Naive thymus-derived CD8-positive, alpha-beta T cell (primary cell): ENCODE results near the gene GCK. TPM values are rescaled to one million over a fixed set of nuclear protein-coding genes. Genes with fewer than 3 reads are reported as not detected.
A peak's percentile ranks its signal among the peaks of the same experiment; 100 is the strongest.

ENCODE experiments used
- ATAC-seq, 2 donors: fragments of 150-1000 bp; cut with Tn5 transposase in 1 of 2; sonication (Bioruptor Pico), chemical (Tn5 transposase) in 1 of 2; 1 replicate in 1 of 2; 2 replicates in 1 of 2; pipeline ENCODE4 v1.10.0; 2021; ENCODE audit warnings: mild to moderate bottlenecking in 2 of 2, moderate library complexity in 2 of 2
- POLR2A ChIA-PET: fragments of 350-600 bp; sonication (Branson Sonifier 250); formaldehyde crosslinking; loops from one replicate; lab custom pipeline; 2021; ENCODE audit warnings: antibody characterized with exemption; lab: Charles Lee
- DNase-seq, 10 donors: peaks; one replicate each; pipeline versions ENCODE4 v3.0.0 to v3.0.0-alpha.2; 2020 to 2022
- H3K27ac Mint-ChIP-seq, 10 donors: one replicate each; pipeline ENCODE4 v1.8.0; 2020 to 2022; ENCODE audit warnings: mild to moderate bottlenecking in 10 of 10, mixed read lengths in 10 of 10, moderate library complexity in 4 of 10, inconsistent platforms in 1 of 10
- H3K27me3 Mint-ChIP-seq, 5 donors: one replicate each; pipeline ENCODE4 v1.8.0; 2021 to 2022; ENCODE audit warnings: mixed read lengths in 5 of 5
- H3K36me3 Mint-ChIP-seq, 3 donors: one replicate each; pipeline ENCODE4 v1.8.0; 2020 to 2022; ENCODE audit warnings: mixed read lengths in 3 of 3, mild to moderate bottlenecking in 2 of 3, inconsistent platforms in 1 of 3
- H3K4me1 Mint-ChIP-seq, 4 donors: one replicate each; pipeline ENCODE4 v1.8.0; 2021 to 2022; ENCODE audit warnings: mixed read lengths in 4 of 4
- H3K4me3 Mint-ChIP-seq, 10 donors: one replicate each; pipeline ENCODE4 v1.8.0; 2020 to 2022; ENCODE audit warnings: mild to moderate bottlenecking in 10 of 10, mixed read lengths in 10 of 10, moderate library complexity in 6 of 10, inconsistent platforms in 1 of 10
- H3K9me3 Mint-ChIP-seq, 9 donors: one replicate each; pipeline ENCODE4 v1.8.0; 2020 to 2022; ENCODE audit warnings: mixed read lengths in 9 of 9, mild to moderate bottlenecking in 3 of 9, inconsistent platforms in 1 of 9, moderate library complexity in 1 of 9
- polyA plus RNA-seq, 3 donors: library from polyadenylated mRNA; unstranded; fragments of 300-500 nt; fragmentation: Illumina TruSeq; gene quantifications; one replicate each; pipeline ENCODE4 v1.2.3, GENCODE V29; 2021
- total RNA-seq, 8 experiments: library from RNA in 2 of 8; stranded (reverse) in 2 of 8; gene quantifications; one replicate each; pipeline ENCODE4 v1.2.3 and lab custom pipeline; 2021 to 2026

GCK gene
- total and polyA plus RNA-seq, 5 experiments from 2014 or later, result 0.58 to 4.8 (median 1.2) TPM

GRCh38 chr7:44104860-44105771 is 84.1 kb downstream of the GCK start:
- Mint-ChIP-seq H3K27me3 (peaks cover 0 to 1% (median 0%) of the 10 kb centered on the region in 5 donors), H3K27ac (peak overlapping the region; percentile 63 to 94 (median 89)), H3K4me1 (peaks cover 15 to 36% (median 25%) of the 10 kb centered on the region in 4 donors), H3K4me3 (peak overlapping the region; percentile 64 to 91 (median 84)), H3K9me3 (no peaks in the 10 kb centered on the region), H3K36me3 (peaks cover 0 to 2% (median 0%) of the 10 kb centered on the region in 3 donors)
- DNase-seq, result peak in 3 of 10 donors; percentile 19 to 24 (median 20)
- POLR2A ChIA-PET, result interaction anchor here (1.0 to 1.8 kb wide), 4 partner anchors 11 to 33 kb away, joined by 4 to 9 read pairs (median 7); partner anchors contain the start of gene POLD2
- ATAC-seq, result peak; percentile 56 to 57

DNA sequence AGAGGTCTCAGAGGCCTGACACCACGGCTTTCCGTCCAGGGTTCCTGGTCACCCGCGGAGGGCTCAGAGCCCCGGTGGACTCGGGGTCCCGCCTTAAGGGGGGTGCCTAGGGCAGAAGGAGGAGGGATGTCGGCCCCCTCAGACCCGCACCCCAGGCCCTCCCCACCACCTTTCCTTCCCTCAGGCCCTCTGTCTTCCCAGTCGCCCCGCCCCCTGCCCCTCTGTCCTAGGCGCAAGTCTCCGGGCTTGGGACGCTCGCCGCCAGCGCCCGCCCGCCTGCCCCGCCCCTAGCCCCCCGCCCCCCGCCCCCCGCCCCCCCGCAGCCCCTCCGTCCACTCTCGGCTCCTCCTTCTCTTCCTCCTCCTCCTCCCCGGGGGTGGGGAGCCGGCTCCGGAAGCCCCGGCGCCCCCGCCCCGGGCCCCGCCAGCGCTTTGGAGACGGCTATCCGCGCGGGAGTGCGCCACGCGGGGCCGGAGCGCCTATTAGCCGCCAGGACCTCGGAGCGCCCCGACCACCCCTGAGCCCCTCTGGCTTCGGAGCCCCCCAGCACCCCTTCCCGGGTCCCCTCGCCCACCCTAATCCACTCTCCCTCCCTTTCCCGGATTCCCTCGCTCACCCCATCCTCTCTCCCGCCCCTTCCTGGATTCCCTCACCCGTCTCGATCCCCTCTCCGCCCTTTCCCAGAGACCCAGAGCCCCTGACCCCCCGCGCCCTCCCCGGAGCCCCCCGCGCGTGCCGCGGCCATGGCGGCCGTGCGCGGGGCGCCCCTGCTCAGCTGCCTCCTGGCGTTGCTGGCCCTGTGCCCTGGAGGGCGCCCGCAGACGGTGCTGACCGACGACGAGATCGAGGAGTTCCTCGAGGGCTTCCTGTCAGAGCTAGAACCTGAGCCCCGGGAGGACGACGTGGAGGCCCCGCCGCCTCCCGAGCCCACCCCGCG is 85.0 kb downstream of the GCK start, which contains the start of gene AEBP1:
Gene AEBP1 (plus strand): TSS at position 423 of the 937 bp plus-strand sequence. CDS start 321 bp downstream, at position 744.
- peak; percentile 69 to 77 for ATAC-seq
- POLR2A ChIA-PET, result interaction anchor here (1.2 to 1.8 kb wide), 2 partner anchors 19 to 23 kb away, joined by 8 to 9 read pairs; partner anchors contain the start of gene POLD2
- DNase-seq, result peak in 7 of 10 donors; percentile 25 to 44 (median 36)
- peaks cover 15 to 40% (median 25%) of the 10 kb centered on the region in 4 donors for H3K4me1 Mint-ChIP-seq
- H3K36me3 Mint-ChIP-seq, result no peaks in the 10 kb centered on the region
- no peaks in the 10 kb centered on the region for H3K9me3 Mint-ChIP-seq
- H3K27me3 Mint-ChIP-seq, result peaks cover 0 to 1% (median 0%) of the 10 kb centered on the region in 5 donors
- H3K4me3 Mint-ChIP-seq, result peak within 1 kb of the TSS; percentile 64 to 91 (median 82)
- peak within 1 kb of the TSS; percentile 76 to 94 (median 89) for H3K27ac Mint-ChIP-seq

DNA sequence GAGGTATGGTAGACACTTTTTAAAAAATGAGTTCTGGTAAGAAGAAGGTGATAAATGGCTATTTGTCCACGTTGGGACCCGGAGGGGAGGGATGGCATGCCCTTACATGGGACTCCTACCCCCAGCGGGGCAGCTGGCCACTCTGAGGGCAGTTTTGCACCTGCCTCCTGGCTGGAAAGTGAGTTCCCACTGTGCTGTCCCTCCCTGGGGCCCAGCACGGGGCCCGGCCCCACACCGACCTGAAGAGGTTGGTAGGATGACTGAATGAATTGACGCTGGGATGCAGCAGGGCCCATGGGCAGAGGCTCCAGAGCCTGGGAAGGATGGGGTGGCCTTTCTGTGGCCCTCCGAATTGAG is 85.7 kb downstream of the GCK start:
- Mint-ChIP-seq H3K36me3 (no peaks in the 10 kb centered on the region), H3K4me1 (peaks cover 15 to 40% (median 25%) of the 10 kb centered on the region in 4 donors), H3K27ac (peak overlapping the region; percentile 3 to 90 (median 70)), H3K4me3 (peak overlapping the region; percentile 64 to 80 (median 72)), H3K9me3 (no peaks in the 10 kb centered on the region), H3K27me3 (peaks cover 0 to 1% (median 0%) of the 10 kb centered on the region in 5 donors)
- ATAC-seq (no peak), DNase-seq (no peak)
- POLR2A ChIA-PET, result no interaction called here

DNA sequence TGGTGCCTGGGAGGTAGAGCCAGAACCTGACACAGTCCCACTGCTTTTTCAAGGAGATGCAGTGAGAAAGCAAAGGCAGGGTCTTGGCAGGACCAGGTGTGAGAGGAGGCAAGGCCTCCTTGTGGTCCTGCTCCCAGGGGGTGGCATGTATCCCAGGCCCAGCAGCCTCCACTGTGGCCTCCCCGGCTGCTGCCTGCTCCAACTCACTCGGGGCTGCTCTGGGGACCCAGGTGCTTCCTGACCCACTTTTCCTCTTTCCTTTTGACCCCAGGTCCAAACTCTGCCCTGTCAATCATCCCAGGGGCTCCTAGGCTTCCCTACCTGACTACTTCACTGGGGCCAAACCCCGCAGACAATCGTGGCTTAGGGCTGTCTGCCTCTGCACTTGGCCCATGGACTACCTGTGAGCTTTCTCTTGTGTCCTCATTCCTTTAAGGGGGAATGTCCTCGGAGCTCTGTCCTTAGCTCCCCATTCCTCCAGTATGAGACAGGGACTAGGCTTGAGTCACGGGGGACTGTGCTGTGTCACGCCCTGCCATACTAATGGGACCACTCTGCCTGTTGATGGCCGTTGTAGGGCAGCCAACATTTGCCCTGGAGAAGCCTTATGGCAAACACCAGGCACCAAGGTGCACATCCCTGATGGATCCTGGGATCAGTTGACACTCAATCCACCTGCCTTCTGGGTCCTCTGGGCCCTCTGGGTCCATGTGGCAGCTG is 86.2 kb downstream of the GCK start:
- POLR2A ChIA-PET, result no interaction called here
- DNase-seq (no peak), ATAC-seq (no peak)
- Mint-ChIP-seq H3K9me3 (no peaks in the 10 kb centered on the region), H3K27ac (peak overlapping the region; percentile 13 to 90 (median 76)), H3K36me3 (no peaks in the 10 kb centered on the region), H3K4me3 (peak overlapping the region; percentile 64 to 80 (median 72)), H3K27me3 (peaks cover 0 to 1% (median 0%) of the 10 kb centered on the region in 5 donors), H3K4me1 (peaks cover 12 to 42% (median 25%) of the 10 kb centered on the region in 4 donors)

DNA sequence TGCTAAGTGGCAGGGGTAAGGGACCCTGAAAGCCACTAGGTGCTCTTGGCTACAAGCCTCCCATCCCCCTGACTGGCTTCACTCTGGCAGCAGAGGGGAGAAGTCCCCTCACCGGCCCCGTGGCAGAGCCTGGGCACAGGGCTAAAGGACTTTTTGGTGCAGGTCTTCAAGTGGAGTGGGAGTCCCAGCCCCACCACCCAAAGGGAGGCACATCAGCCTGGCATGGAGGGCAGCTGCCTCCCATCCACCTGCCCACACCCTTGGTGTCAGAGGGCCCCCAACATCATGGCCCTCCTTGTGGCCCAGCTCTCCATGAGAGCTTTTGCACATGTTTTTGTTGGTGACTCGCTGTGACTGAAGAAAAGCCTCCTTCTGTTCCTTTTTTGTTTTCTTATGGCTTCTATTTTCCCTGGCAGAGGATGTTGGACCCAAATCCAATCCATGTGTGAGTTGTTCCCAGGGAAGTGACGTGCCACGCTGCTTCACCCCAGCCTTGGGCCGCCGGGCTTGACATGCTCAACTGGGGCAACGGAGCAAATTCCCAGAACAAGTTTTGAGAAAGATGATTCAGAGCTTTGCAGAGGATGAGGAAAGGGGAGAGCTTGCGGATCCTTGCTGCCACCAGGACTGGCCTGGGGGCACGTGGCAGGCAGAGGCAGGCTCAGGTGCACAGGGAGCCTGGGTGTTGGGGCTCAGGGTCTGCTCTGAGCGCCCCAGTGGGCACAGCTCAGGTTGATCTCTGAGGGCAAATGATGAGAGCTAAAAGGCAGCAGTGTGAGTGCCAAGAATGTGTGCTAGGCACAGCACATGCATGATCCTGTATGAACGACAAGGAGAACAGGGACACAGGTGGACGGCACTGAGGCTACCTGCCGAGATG is 87.0 kb downstream of the GCK start:
- ATAC-seq, result no peak
- H3K27me3 Mint-ChIP-seq, result peaks cover 0 to 1% (median 0%) of the 10 kb centered on the region in 5 donors
- H3K4me3 Mint-ChIP-seq, result peak overlapping the region in 8 of 10 donors; percentile 8 to 80 (median 66)
- H3K27ac Mint-ChIP-seq, result peak overlapping the region; percentile 0 to 85 (median 62)
- DNase-seq, result no peak
- no peaks in the 10 kb centered on the region for H3K36me3 Mint-ChIP-seq
- POLR2A ChIA-PET, result interaction anchor here (1.0 kb wide), 2 partner anchors 21 to 64 kb away, joined by 3 to 4 read pairs; no protein-coding TSS in a partner anchor
- no peaks in the 10 kb centered on the region for H3K9me3 Mint-ChIP-seq
- peaks cover 12 to 49% (median 26%) of the 10 kb centered on the region in 4 donors for H3K4me1 Mint-ChIP-seq

GRCh38 chr7:44101303-44101965 is 87.8 kb downstream of the GCK start:
- no peak overlapping the region for H3K4me3 Mint-ChIP-seq
- no peaks in the 10 kb centered on the region for H3K9me3 Mint-ChIP-seq
- H3K36me3 Mint-ChIP-seq, result no peaks in the 10 kb centered on the region
- POLR2A ChIA-PET, result interaction anchor here (1.0 kb wide), 2 partner anchors 21 to 65 kb away, joined by 3 to 4 read pairs; no protein-coding TSS in a partner anchor
- H3K27me3 Mint-ChIP-seq, result peaks cover 0 to 1% (median 0%) of the 10 kb centered on the region in 5 donors
- H3K4me1 Mint-ChIP-seq, result peaks cover 12 to 57% (median 29%) of the 10 kb centered on the region in 4 donors
- no peak for ATAC-seq
- H3K27ac Mint-ChIP-seq, result no peak overlapping the region
- DNase-seq, result no peak

GRCh38 chr7:44100458-44101302 is 88.6 kb downstream of the GCK start:
- Mint-ChIP-seq H3K27ac (peak overlapping the region in 1 of 10 donors; percentile 46), H3K4me3 (peak overlapping the region in 1 of 10 donors; percentile 14), H3K36me3 (no peaks in the 10 kb centered on the region), H3K27me3 (peaks cover 0 to 1% (median 0%) of the 10 kb centered on the region in 5 donors), H3K9me3 (no peaks in the 10 kb centered on the region), H3K4me1 (peaks cover 7 to 52% (median 22%) of the 10 kb centered on the region in 4 donors)
- POLR2A ChIA-PET, result no interaction called here
- DNase-seq, result no peak
- no peak for ATAC-seq

GRCh38 chr7:44099669-44100068 is 89.6 kb downstream of the GCK start:
- H3K27ac Mint-ChIP-seq, result no peak overlapping the region
- POLR2A ChIA-PET, result interaction anchor here (0.5 to 0.6 kb wide), 2 partner anchors 18 to 161 kb away, joined by 3 read pairs; no protein-coding TSS in a partner anchor
- no peaks in the 10 kb centered on the region for H3K9me3 Mint-ChIP-seq
- DNase-seq (no peak), ATAC-seq (no peak)
- peaks cover 2 to 42% (median 14%) of the 10 kb centered on the region in 4 donors for H3K4me1 Mint-ChIP-seq
- no peaks in the 10 kb centered on the region for H3K36me3 Mint-ChIP-seq
- H3K27me3 Mint-ChIP-seq, result peaks cover 0 to 1% (median 0%) of the 10 kb centered on the region in 5 donors
- no peak overlapping the region for H3K4me3 Mint-ChIP-seq

- no peaks in the 10 kb centered on the region for H3K36me3 Mint-ChIP-seq
- peaks cover 0 to under 1% (median 0%) of the 10 kb centered on the region in 5 donors for H3K27me3 Mint-ChIP-seq
- DNase-seq (no peak), ATAC-seq (no peak)
- H3K4me3 Mint-ChIP-seq, result no peak overlapping the region
- H3K27ac Mint-ChIP-seq, result peak overlapping the region in 4 of 10 donors; percentile 22 to 78 (median 34)
- POLR2A ChIA-PET, result interaction anchor here (0.6 to 0.7 kb wide), 2 partner anchors 22 to 697 kb away, joined by 3 read pairs; no protein-coding TSS in a partner anchor
- no peaks in the 10 kb centered on the region for H3K9me3 Mint-ChIP-seq
- peaks cover 2 to 42% (median 12%) of the 10 kb centered on the region in 4 donors for H3K4me1 Mint-ChIP-seq
These were observed 90.9 kb downstream of the GCK start for GRCh38 chr7:44098092-44099068.
